Stimulated activated CD4-positive, alpha-beta T cell treated with anti-CD3 and anti-CD28 coated beads, Interleukin-4, amount 100 ng/mL, for 24 hours (primary cell): Measurements from ENCODE around the gene ELMO1.
A peak's percentile ranks its signal among the peaks of the same experiment; 100 is the strongest.
"Not testable (repeated sequence)": the region's sequence is repeated elsewhere in the genome, so short reads cannot be mapped to it uniquely, and the experiment has no call there.

Source experiments
- DNase-seq: peaks from one replicate; pipeline ENCODE4 v3.0.0-alpha.2; 2020

The ELMO1 gene

GRCh38 chr7:36986948-36987724 lies 461.5 kb downstream of the ELMO1 start:
- peak; percentile 65 for DNase-seq

GRCh38 chr7:36986511-36986933 lies 462.1 kb downstream of the ELMO1 start:
- DNase-seq = no peak

GRCh38 chr7:36985866-36986400 lies 462.7 kb downstream of the ELMO1 start:
- DNase-seq = no peak

- DNase-seq = no peak
Observed at GRCh38 chr7:36985316-36985715, 463.3 kb downstream of the ELMO1 start.

- DNase-seq = no peak
Observed at GRCh38 chr7:36984710-36985312, 463.9 kb downstream of the ELMO1 start.

- DNase-seq = no peak
Observed at GRCh38 chr7:36984041-36984521, 464.6 kb downstream of the ELMO1 start.

- no peak for DNase-seq
Observed at GRCh38 chr7:36982766-36983165, 465.9 kb downstream of the ELMO1 start.

- DNase-seq = no peak
Observed at GRCh38 chr7:36979810-36980248, 468.8 kb downstream of the ELMO1 start.

- DNase-seq = no peak
Observed at GRCh38 chr7:36978461-36978860, 470.2 kb downstream of the ELMO1 start.

GRCh38 chr7:36977878-36978277 lies 470.8 kb downstream of the ELMO1 start:
- no peak for DNase-seq

GRCh38 chr7:36973534-36973933 lies 475.1 kb downstream of the ELMO1 start:
- DNase-seq = not testable (repeated sequence)

- no peak for DNase-seq
Observed at GRCh38 chr7:36972140-36972518, 476.5 kb downstream of the ELMO1 start.

GRCh38 chr7:36971515-36972139 lies 477.0 kb downstream of the ELMO1 start:
- no peak for DNase-seq

GRCh38 chr7:36970551-36971514 lies 477.8 kb downstream of the ELMO1 start:
- DNase-seq = no peak

- DNase-seq = no peak
Observed at GRCh38 chr7:36969376-36969775, 479.3 kb downstream of the ELMO1 start.

GRCh38 chr7:36967387-36967786 lies 481.3 kb downstream of the ELMO1 start:
- DNase-seq = no peak

GRCh38 chr7:36966636-36967035 lies 482.0 kb downstream of the ELMO1 start:
- no peak for DNase-seq

- no peak for DNase-seq
Observed at GRCh38 chr7:36966039-36966438, 482.6 kb downstream of the ELMO1 start.

GRCh38 chr7:36965625-36966024 lies 483.0 kb downstream of the ELMO1 start:
- no peak for DNase-seq

GRCh38 chr7:36964297-36964696 lies 484.4 kb downstream of the ELMO1 start:
- DNase-seq = no peak

GRCh38 chr7:36962367-36962766 lies 486.3 kb downstream of the ELMO1 start:
- no peak for DNase-seq

GRCh38 chr7:36961693-36962092 lies 487.0 kb downstream of the ELMO1 start:
- DNase-seq = no peak
